ENCODE measurements around the gene LINGO1. TPM values are rescaled to one million over a fixed set of nuclear protein-coding genes. Genes with fewer than 3 reads are reported as not detected.

Gene LINGO1
- total and polyA plus RNA-seq, 9 of the 15 experiments (the other 6 are each of a cell fraction or from before 2014, with no cell fraction given) = 0.07 to 15.3 (median 2.1) TPM

GRCh38 chr15:77646104-77646694, 13.5 kb upstream of the LINGO1 start:
- Histone ChIP-seq H3K36me3 (ENCODE audit: control insufficient read depth, insufficient read depth, low read length) (no peaks in the 10 kb centered on the region), H4K20me1 (replicated peaks; ENCODE audit: control insufficient read depth, insufficient read depth, low read length) (peaks cover 5% of the 10 kb centered on the region), H3K79me2 (ENCODE audit: control insufficient read depth, insufficient read depth, low read length) (no peaks in the 10 kb centered on the region), H3K9me3 (replicated peaks; ENCODE audit: control insufficient read depth, insufficient read depth, low read depth, low read length) (no peaks in the 10 kb centered on the region), H3K9me1 (ENCODE audit: control insufficient read depth, insufficient read depth, low read length) (no peaks in the 10 kb centered on the region), H3K4me2 (ENCODE audit: insufficient read depth, low read length) (no peak overlapping the region), H3K27me3 (ENCODE audit: control insufficient read depth in 2 of 2, insufficient read depth in 2 of 2, low read length in 2 of 2) (peaks cover 17 to 58% of the 10 kb centered on the region in 2 experiments), H3K4me3 (no peak overlapping the region), H2AFZ (ENCODE audit: low read depth, low read length) (no peak overlapping the region), H3K9ac (ENCODE audit: insufficient read depth in 1 of 2, low read depth in 2 of 2, low read length in 2 of 2) (no peak overlapping the region), H3K4me1 (replicated peaks in 1 of 2; ENCODE audit: control insufficient read depth in 2 of 2, insufficient read depth in 2 of 2, low read length in 2 of 2) (peaks cover 0 to 16% of the 10 kb centered on the region in 2 experiments; a peak in 3 of 5 replicates), H3K27ac (ENCODE audit: extremely low read depth, low read depth, low read length) (no peak overlapping the region)
- FAIRE-seq = no peak
- POLR2A ChIA-PET = interaction anchor here (1.2 kb wide), 1 partner anchor 37 kb away, joined by 3 read pairs; no protein-coding TSS in a partner anchor
- TF ChIP-seq MEF2D (tag; conservative IDR thresholded peaks at IDR 0.05; ENCODE audit: low read depth) = no peak
- no peak for TF ChIP-seq ZNF175 (CRISPR knock-in tag; IDR thresholded peaks at IDR 0.05; ENCODE audit: low read depth)
- TF ChIP-seq CREBBP (IDR thresholded peaks at IDR 0.05; ENCODE audit: low read depth, low read length) = no peak
- no peak for TF ChIP-seq ZNF592 (IDR thresholded peaks at IDR 0.05)
- TF ChIP-seq SMARCC2 (IDR thresholded peaks at IDR 0.05; ENCODE audit: low read depth) = no peak
- TF ChIP-seq TCF7 (IDR thresholded peaks at IDR 0.05; ENCODE audit: borderline replicate concordance) = no peak
- no peak for TF ChIP-seq HNRNPLL (IDR thresholded peaks at IDR 0.05; ENCODE audit: low read depth, low read length, poor library complexity, severe bottlenecking)
- TF ChIP-seq RCOR1 (IDR thresholded peaks at IDR 0.05; ENCODE audit: borderline replicate concordance in 1 of 2, low read depth in 2 of 2, low read length in 2 of 2) = no peak
- TF ChIP-seq GABPB2 (CRISPR knock-in tag; conservative IDR thresholded peaks at IDR 0.05) = no peak
- no peak for TF ChIP-seq DNMT1 (IDR thresholded peaks at IDR 0.05)
- TF ChIP-seq ZBTB26 (CRISPR knock-in tag; IDR thresholded peaks at IDR 0.05) = no peak
- TF ChIP-seq ZNF785 (CRISPR knock-in tag; IDR thresholded peaks at IDR 0.05) = no peak
- TF ChIP-seq NR1H2 (CRISPR knock-in tag; IDR thresholded peaks at IDR 0.05) = no peak
- no peak for TF ChIP-seq NFE2 (IDR thresholded peaks at IDR 0.05; ENCODE audit: low read depth)
- TF ChIP-seq SLC30A9 (CRISPR knock-in tag; IDR thresholded peaks at IDR 0.05) = no peak
- no peak for TF ChIP-seq RB1 (IDR thresholded peaks at IDR 0.05; ENCODE audit: low read depth)
- no peak for TF ChIP-seq PHF21A (IDR thresholded peaks at IDR 0.05; ENCODE audit: borderline replicate concordance, low read depth)
- TF ChIP-seq ZNF655 (CRISPR knock-in tag; IDR thresholded peaks at IDR 0.05) = no peak
- in situ Hi-C loops (cut with MboI) (no loop called here), intact Hi-C loops (cut with micrococcal nuclease) (no loop called here)
- WGBS (ENCODE audit: insufficient coverage, low coverage, missing lambda C conversion rate) = 0% methylated on average over 8 of the region's 8 CpGs
- peak in 2 of 4 experiments; percentile 32 to 38 for DNase-seq (ENCODE audit: extremely low read depth in 1 of 4, low spot score in 3 of 4)
- no TSS peak for BruUV-seq (replicated peaks)
- ATAC-seq = no peak
- CTCF ChIA-PET (ENCODE audit: low intra/inter-chr PET ratio) = no interaction called here
